Glutamatergic neuron (in vitro differentiated cells): ENCODE results near the gene DCANP1. TPM values are rescaled to one million over a fixed set of nuclear protein-coding genes. Genes with fewer than 3 reads are reported as not detected.

Experiments used
- DNase-seq: peaks from one replicate; pipeline ENCODE4 v3.0.0; 2022
- H3K27ac Mint-ChIP-seq: one replicate; pipeline ENCODE4 v1.8.0; 2020; ENCODE audit warnings: mild to moderate bottlenecking, mixed read lengths, inconsistent platforms; ENCODE audit not compliant: unreplicated experiment
- H3K27me3 Mint-ChIP-seq: one replicate; pipeline ENCODE4 v1.8.0; 2020; ENCODE audit warnings: mild to moderate bottlenecking, moderate library complexity, mixed read lengths, inconsistent platforms; ENCODE audit not compliant: unreplicated experiment
- H3K36me3 Mint-ChIP-seq: one replicate; pipeline ENCODE4 v1.8.0; 2020; ENCODE audit warnings: mild to moderate bottlenecking, mixed read lengths, inconsistent platforms; ENCODE audit not compliant: unreplicated experiment
- H3K4me1 Mint-ChIP-seq: one replicate; pipeline ENCODE4 v1.8.0; 2020; ENCODE audit warnings: mild to moderate bottlenecking, low read depth, mixed read lengths, inconsistent platforms; ENCODE audit not compliant: unreplicated experiment
- H3K4me3 Mint-ChIP-seq: one replicate; pipeline ENCODE4 v1.8.0; 2020; ENCODE audit warnings: mild to moderate bottlenecking, mixed read lengths, inconsistent platforms; ENCODE audit not compliant: unreplicated experiment
- H3K9me3 Mint-ChIP-seq: one replicate; pipeline ENCODE4 v1.8.0; 2020; ENCODE audit warnings: mild to moderate bottlenecking, moderate library complexity, mixed read lengths, inconsistent platforms; ENCODE audit not compliant: unreplicated experiment
- total RNA-seq: library from RNA; stranded (reverse); fragmentation: NEBNext Ultra II Directional; extraction: Animal tissue kit (Norgen Biotek cat#: 25700); gene quantifications from one replicate; pipeline ENCODE4 v1.2.1, GENCODE V29; 2021; ENCODE audit not compliant: unreplicated experiment
- TF ChIP-seq, protein P1 (sequence below): fragments of 200-600 bp; sonication (generic); IDR thresholded peaks from one replicate; pipeline ENCODE4 v1.5.0; 2021; ENCODE audit not compliant: partially characterized antibody, unreplicated experiment

The DCANP1 gene
- total RNA-seq, 1 donor from 2014 or later: not detected

DNA sequence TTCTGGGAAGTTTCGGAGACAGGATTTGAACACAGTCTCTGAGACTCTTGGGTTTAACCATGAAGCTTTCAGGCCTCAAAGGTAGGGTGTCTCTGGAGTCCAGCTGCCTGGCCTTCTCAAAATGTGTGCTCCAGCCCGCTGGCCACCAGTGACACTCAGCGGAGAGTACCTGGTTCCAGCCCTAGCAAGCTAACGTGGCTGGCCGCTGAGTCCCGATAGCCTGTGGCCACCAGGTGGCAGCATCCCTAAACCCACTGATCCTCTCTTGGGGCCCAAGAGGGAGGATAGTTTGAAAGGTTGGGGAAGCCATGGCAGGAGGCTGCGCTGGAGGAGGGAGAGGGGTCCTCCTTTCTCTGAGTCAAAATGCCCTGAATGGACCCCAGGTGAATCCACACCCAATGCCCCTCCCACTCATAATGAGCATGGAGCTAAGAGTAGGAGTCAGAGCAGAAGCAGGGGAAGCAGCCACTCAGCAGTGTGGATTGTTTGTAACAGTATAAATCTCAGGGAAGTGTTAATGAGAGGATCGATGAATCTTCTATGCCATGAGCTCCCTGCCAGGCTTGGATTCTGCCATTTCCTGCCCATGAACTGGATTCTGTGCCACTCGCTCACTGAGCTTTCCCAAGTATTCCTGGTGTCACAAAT lies 10.4 kb upstream of the DCANP1 start:
- Mint-ChIP-seq H3K4me3 (no peak overlapping the region), H3K9me3 (peaks cover 5% of the 10 kb centered on the region), H3K27ac (no peak overlapping the region), H3K36me3 (peaks cover 4% of the 10 kb centered on the region), H3K4me1 (peaks cover 4% of the 10 kb centered on the region), H3K27me3 (peaks cover 3% of the 10 kb centered on the region)
- DNase-seq: peak; percentile 86
- TF ChIP-seq, protein P1, sequence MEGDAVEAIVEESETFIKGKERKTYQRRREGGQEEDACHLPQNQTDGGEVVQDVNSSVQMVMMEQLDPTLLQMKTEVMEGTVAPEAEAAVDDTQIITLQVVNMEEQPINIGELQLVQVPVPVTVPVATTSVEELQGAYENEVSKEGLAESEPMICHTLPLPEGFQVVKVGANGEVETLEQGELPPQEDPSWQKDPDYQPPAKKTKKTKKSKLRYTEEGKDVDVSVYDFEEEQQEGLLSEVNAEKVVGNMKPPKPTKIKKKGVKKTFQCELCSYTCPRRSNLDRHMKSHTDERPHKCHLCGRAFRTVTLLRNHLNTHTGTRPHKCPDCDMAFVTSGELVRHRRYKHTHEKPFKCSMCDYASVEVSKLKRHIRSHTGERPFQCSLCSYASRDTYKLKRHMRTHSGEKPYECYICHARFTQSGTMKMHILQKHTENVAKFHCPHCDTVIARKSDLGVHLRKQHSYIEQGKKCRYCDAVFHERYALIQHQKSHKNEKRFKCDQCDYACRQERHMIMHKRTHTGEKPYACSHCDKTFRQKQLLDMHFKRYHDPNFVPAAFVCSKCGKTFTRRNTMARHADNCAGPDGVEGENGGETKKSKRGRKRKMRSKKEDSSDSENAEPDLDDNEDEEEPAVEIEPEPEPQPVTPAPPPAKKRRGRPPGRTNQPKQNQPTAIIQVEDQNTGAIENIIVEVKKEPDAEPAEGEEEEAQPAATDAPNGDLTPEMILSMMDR: peak; percentile 86

DNA sequence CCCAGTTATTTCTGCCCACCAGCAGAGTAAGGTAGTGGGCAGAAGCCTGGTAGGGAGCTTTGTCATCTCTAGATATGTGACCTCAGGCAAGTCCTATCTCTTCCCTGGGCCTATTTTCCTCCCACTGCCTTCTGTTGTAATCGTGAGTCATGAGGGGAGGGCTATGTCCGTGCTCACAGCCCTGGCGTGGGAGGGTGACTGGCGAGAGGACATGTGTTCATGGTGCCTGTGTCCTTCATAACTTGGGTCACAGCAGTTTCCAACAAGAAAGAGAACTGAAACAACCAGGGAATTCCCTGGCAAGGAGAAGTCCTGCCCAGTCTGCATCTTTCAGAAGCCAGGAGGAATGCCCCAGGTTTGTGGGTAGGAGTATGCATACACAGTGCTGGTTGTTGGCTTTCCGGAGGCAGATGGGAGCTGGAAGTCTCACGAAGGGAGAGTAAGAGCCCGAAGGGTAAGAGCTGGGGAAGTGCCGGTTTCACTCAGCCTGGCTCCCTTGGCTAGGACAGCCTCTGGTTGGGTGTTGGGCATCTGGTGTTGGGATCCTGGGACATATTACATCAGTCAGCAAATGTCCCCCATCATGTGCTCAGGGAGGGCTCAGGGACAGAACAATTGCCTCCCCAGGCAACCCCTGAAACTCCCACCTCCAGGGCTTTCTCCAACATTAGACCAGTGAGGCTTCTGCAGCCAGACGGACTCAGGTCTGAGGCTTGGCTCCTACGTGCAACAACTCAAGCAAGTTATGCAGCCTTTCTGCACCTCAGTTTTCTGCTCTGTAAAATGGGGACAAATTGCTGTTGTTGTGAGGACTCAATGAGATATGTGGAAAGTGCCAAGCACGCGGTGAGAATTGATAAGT lies 9.3 kb upstream of the DCANP1 start:
- H3K27me3 Mint-ChIP-seq: peaks cover 3% of the 10 kb centered on the region
- DNase-seq: no peak
- H3K27ac Mint-ChIP-seq: no peak overlapping the region
- TF ChIP-seq, protein P1: no peak
- no peak overlapping the region for H3K4me3 Mint-ChIP-seq
- peaks cover 6% of the 10 kb centered on the region for H3K9me3 Mint-ChIP-seq
- H3K4me1 Mint-ChIP-seq: peaks cover 5% of the 10 kb centered on the region
- peaks cover 4% of the 10 kb centered on the region for H3K36me3 Mint-ChIP-seq

DNA sequence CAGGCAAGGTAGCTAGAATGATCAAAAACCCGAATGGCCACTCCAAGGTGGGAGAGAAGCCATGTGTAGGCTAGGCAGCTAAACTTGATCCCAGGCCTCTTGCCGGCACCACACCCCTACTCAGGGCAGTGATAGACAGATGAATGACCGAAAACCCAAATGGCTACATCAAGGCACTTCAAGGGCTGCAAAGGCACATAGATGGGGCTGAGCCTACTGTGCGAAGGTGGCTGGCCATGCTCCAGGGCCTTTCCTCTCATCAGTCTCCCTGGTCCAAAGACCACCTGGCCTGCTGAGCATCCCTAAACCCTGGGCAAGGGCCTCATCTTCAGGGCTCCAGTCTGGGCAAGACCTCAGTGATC lies 8.7 kb upstream of the DCANP1 start:
- Mint-ChIP-seq H3K27me3 (peaks cover 3% of the 10 kb centered on the region), H3K4me3 (no peak overlapping the region), H3K4me1 (peaks cover 9% of the 10 kb centered on the region), H3K9me3 (peaks cover 6% of the 10 kb centered on the region), H3K27ac (no peak overlapping the region), H3K36me3 (peaks cover 4% of the 10 kb centered on the region)
- no peak for DNase-seq
- TF ChIP-seq, protein P1: no peak

DNA sequence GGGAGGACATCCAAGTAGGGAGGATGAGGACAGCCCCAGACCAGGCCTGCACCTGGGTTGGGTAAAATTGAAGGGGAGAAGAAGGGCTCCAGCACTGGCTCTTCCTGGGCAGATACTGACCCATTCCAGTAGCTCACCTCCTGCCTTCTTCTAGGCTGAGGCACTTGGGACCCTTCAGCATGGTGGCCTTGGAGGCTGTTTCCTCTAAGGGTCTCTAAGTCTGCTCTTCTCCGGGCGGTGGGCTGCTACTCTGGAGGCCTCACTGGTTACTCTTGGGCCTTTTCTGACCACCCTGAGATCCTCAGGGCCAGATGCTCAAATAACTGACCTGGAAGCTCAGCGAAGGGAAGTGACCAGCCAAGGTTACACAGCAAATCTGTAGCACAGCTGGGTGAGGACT lies 7.8 kb upstream of the DCANP1 start:
- no peak for DNase-seq
- peak overlapping the region; percentile 12 for H3K27ac Mint-ChIP-seq
- TF ChIP-seq, protein P1: no peak
- peak overlapping the region; percentile 14 for H3K4me3 Mint-ChIP-seq
- peaks cover 4% of the 10 kb centered on the region for H3K36me3 Mint-ChIP-seq
- H3K27me3 Mint-ChIP-seq: peaks cover 5% of the 10 kb centered on the region
- peaks cover 9% of the 10 kb centered on the region for H3K4me1 Mint-ChIP-seq
- H3K9me3 Mint-ChIP-seq: peaks cover 6% of the 10 kb centered on the region

DNA sequence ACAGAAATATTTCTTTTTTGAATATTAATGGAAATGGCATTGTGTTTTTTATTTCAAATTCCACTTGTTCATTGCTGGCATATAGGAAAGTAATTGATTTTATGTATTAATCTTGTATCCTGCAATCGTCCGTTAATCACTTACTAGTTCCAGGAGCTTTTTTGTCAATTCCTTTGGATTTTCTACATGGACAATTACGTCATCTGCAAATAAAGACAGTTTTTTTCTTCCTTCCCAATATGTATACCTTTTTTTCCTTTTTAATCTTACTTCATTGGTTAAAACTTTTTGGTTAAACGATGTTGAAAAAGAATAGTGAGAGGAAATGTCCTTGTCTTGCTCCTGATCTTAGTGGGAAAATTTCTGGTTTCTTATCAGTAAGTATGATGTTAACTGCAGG lies 6.5 kb upstream of the DCANP1 start:
- Mint-ChIP-seq H3K4me1 (peaks cover 9% of the 10 kb centered on the region), H3K9me3 (peaks cover 7% of the 10 kb centered on the region), H3K27me3 (peaks cover 5% of the 10 kb centered on the region), H3K36me3 (peaks cover 4% of the 10 kb centered on the region), H3K27ac (no peak overlapping the region), H3K4me3 (no peak overlapping the region)
- TF ChIP-seq, protein P1: no peak
- no peak for DNase-seq
